Stimulated activated effector memory CD8-positive, alpha-beta T cell treated with anti-CD3 and anti-CD28 coated beads, Interleukin-12 subunit alpha, Interleukin-12 subunit beta, amount 100 ng/mL, for 72 hours (primary cell): Measurements from ENCODE around the gene SLC38A9.
A peak's percentile ranks its signal among the peaks of the same experiment; 100 is the strongest.

Experiments used
- ATAC-seq: fragments of 150-1000 bp; cut with Tn5 transposase; 2 replicates; pipeline ENCODE4 v1.10.0; 2021
- DNase-seq, 2 donors: peaks; one replicate each; pipeline ENCODE4 v3.0.0; 2021 to 2022; ENCODE audit warnings: low spot score in 2 of 2
- H3K27ac Mint-ChIP-seq: one replicate; pipeline ENCODE4 v1.8.0; 2022; ENCODE audit warnings: mild to moderate bottlenecking, mixed read lengths
- H3K36me3 Mint-ChIP-seq: one replicate; pipeline ENCODE4 v1.8.0; 2022; ENCODE audit warnings: mild to moderate bottlenecking, mixed read lengths
- H3K4me1 Mint-ChIP-seq: one replicate; pipeline ENCODE4 v1.8.0; 2022; ENCODE audit warnings: mixed read lengths
- H3K4me3 Mint-ChIP-seq: one replicate; pipeline ENCODE4 v1.8.0; 2022; ENCODE audit warnings: mild to moderate bottlenecking, mixed read lengths
- H3K9me3 Mint-ChIP-seq: one replicate; pipeline ENCODE4 v1.8.0; 2022; ENCODE audit warnings: mixed read lengths

Gene SLC38A9

GRCh38 chr5:55692106-55692417 lies 20.1 kb downstream of the SLC38A9 start:
- peaks cover 19% of the 10 kb centered on the region for H3K36me3 Mint-ChIP-seq
- ATAC-seq (no peak), DNase-seq (no peak)
- H3K4me1 Mint-ChIP-seq: no peaks in the 10 kb centered on the region
- H3K27ac Mint-ChIP-seq: no peak overlapping the region
- no peaks in the 10 kb centered on the region for H3K9me3 Mint-ChIP-seq
- no peak overlapping the region for H3K4me3 Mint-ChIP-seq

GRCh38 chr5:55691265-55692105 lies 20.6 kb downstream of the SLC38A9 start:
- Mint-ChIP-seq H3K27ac (no peak overlapping the region), H3K36me3 (peaks cover 18% of the 10 kb centered on the region), H3K4me1 (no peaks in the 10 kb centered on the region), H3K4me3 (no peak overlapping the region), H3K9me3 (no peaks in the 10 kb centered on the region)
- DNase-seq (no peak), ATAC-seq (no peak)

- Mint-ChIP-seq H3K9me3 (no peaks in the 10 kb centered on the region), H3K4me1 (no peaks in the 10 kb centered on the region), H3K27ac (no peak overlapping the region), H3K36me3 (peaks cover 12% of the 10 kb centered on the region), H3K4me3 (no peak overlapping the region)
- ATAC-seq (no peak), DNase-seq (no peak)
Observed at GRCh38 chr5:55682071-55682470, 30.1 kb downstream of the SLC38A9 start.

- H3K27ac Mint-ChIP-seq: no peak overlapping the region
- no peak overlapping the region for H3K4me3 Mint-ChIP-seq
- H3K36me3 Mint-ChIP-seq: peaks cover 8% of the 10 kb centered on the region
- no peaks in the 10 kb centered on the region for H3K4me1 Mint-ChIP-seq
- ATAC-seq: no peak
- no peak for DNase-seq
- H3K9me3 Mint-ChIP-seq: no peaks in the 10 kb centered on the region
Observed at GRCh38 chr5:55681301-55681700, 30.8 kb downstream of the SLC38A9 start.

GRCh38 chr5:55680353-55680752 lies 31.8 kb downstream of the SLC38A9 start:
- Mint-ChIP-seq H3K27ac (no peak overlapping the region), H3K9me3 (no peaks in the 10 kb centered on the region), H3K4me3 (no peak overlapping the region), H3K36me3 (peaks cover 6% of the 10 kb centered on the region), H3K4me1 (no peaks in the 10 kb centered on the region)
- ATAC-seq (no peak), DNase-seq (no peak)

- Mint-ChIP-seq H3K4me1 (no peaks in the 10 kb centered on the region), H3K9me3 (no peaks in the 10 kb centered on the region), H3K27ac (no peak overlapping the region), H3K4me3 (no peak overlapping the region), H3K36me3 (peaks cover 6% of the 10 kb centered on the region)
- no peak for DNase-seq
- ATAC-seq: no peak
Observed at GRCh38 chr5:55679556-55679955, 32.6 kb downstream of the SLC38A9 start.

- DNase-seq: no peak
- H3K36me3 Mint-ChIP-seq: peaks cover 6% of the 10 kb centered on the region
- H3K4me3 Mint-ChIP-seq: no peak overlapping the region
- no peaks in the 10 kb centered on the region for H3K9me3 Mint-ChIP-seq
- H3K27ac Mint-ChIP-seq: no peak overlapping the region
- no peak for ATAC-seq
- H3K4me1 Mint-ChIP-seq: no peaks in the 10 kb centered on the region
Observed at GRCh38 chr5:55675119-55675518, 37.0 kb downstream of the SLC38A9 start.

- DNase-seq: no peak
- no peaks in the 10 kb centered on the region for H3K4me1 Mint-ChIP-seq
- ATAC-seq: no peak
- H3K4me3 Mint-ChIP-seq: no peak overlapping the region
- no peaks in the 10 kb centered on the region for H3K9me3 Mint-ChIP-seq
- H3K36me3 Mint-ChIP-seq: peaks cover 6% of the 10 kb centered on the region
- no peak overlapping the region for H3K27ac Mint-ChIP-seq
Observed at GRCh38 chr5:55674340-55674739, 37.8 kb downstream of the SLC38A9 start.

GRCh38 chr5:55672477-55672911 lies 39.6 kb downstream of the SLC38A9 start:
- DNase-seq (no peak), ATAC-seq (no peak)
- no peak overlapping the region for H3K27ac Mint-ChIP-seq
- H3K4me1 Mint-ChIP-seq: no peaks in the 10 kb centered on the region
- H3K36me3 Mint-ChIP-seq: peaks cover 13% of the 10 kb centered on the region
- no peaks in the 10 kb centered on the region for H3K9me3 Mint-ChIP-seq
- H3K4me3 Mint-ChIP-seq: no peak overlapping the region

- no peak for DNase-seq
- H3K36me3 Mint-ChIP-seq: peaks cover 16% of the 10 kb centered on the region
- H3K27ac Mint-ChIP-seq: no peak overlapping the region
- no peak for ATAC-seq
- H3K9me3 Mint-ChIP-seq: no peaks in the 10 kb centered on the region
- H3K4me3 Mint-ChIP-seq: no peak overlapping the region
- no peaks in the 10 kb centered on the region for H3K4me1 Mint-ChIP-seq
Observed at GRCh38 chr5:55671975-55672374, 40.1 kb downstream of the SLC38A9 start.

- ATAC-seq: no peak
- Mint-ChIP-seq H3K36me3 (peaks cover 37% of the 10 kb centered on the region), H3K9me3 (no peaks in the 10 kb centered on the region), H3K4me3 (no peak overlapping the region), H3K4me1 (no peaks in the 10 kb centered on the region), H3K27ac (no peak overlapping the region)
- no peak for DNase-seq
Observed at GRCh38 chr5:55668356-55668755, 43.8 kb downstream of the SLC38A9 start.

- DNase-seq (no peak), ATAC-seq (no peak)
- Mint-ChIP-seq H3K9me3 (no peaks in the 10 kb centered on the region), H3K27ac (no peak overlapping the region), H3K4me1 (no peaks in the 10 kb centered on the region), H3K36me3 (peaks cover 42% of the 10 kb centered on the region), H3K4me3 (no peak overlapping the region)
Observed at GRCh38 chr5:55667938-55668337, 44.2 kb downstream of the SLC38A9 start.

- Mint-ChIP-seq H3K9me3 (no peaks in the 10 kb centered on the region), H3K36me3 (peaks cover 70% of the 10 kb centered on the region), H3K27ac (no peak overlapping the region), H3K4me1 (no peaks in the 10 kb centered on the region), H3K4me3 (no peak overlapping the region)
- DNase-seq (no peak), ATAC-seq (no peak)
Observed at GRCh38 chr5:55665065-55665464, 47.1 kb downstream of the SLC38A9 start.

GRCh38 chr5:55657443-55657842 lies 54.7 kb downstream of the SLC38A9 start:
- DNase-seq (no peak), ATAC-seq (no peak)
- H3K27ac Mint-ChIP-seq: no peak overlapping the region
- no peaks in the 10 kb centered on the region for H3K9me3 Mint-ChIP-seq
- no peaks in the 10 kb centered on the region for H3K4me1 Mint-ChIP-seq
- H3K4me3 Mint-ChIP-seq: no peak overlapping the region
- H3K36me3 Mint-ChIP-seq: peaks cover 44% of the 10 kb centered on the region

- no peaks in the 10 kb centered on the region for H3K9me3 Mint-ChIP-seq
- ATAC-seq (peak; percentile 93), DNase-seq (no peak)
- H3K36me3 Mint-ChIP-seq: peaks cover 56% of the 10 kb centered on the region
- peaks cover 8% of the 10 kb centered on the region for H3K4me1 Mint-ChIP-seq
- no peak overlapping the region for H3K4me3 Mint-ChIP-seq
- H3K27ac Mint-ChIP-seq: no peak overlapping the region
Observed at GRCh38 chr5:55650386-55650785, 61.7 kb downstream of the SLC38A9 start.

GRCh38 chr5:55649963-55650362 lies 62.2 kb downstream of the SLC38A9 start:
- Mint-ChIP-seq H3K4me1 (peaks cover 8% of the 10 kb centered on the region), H3K9me3 (no peaks in the 10 kb centered on the region), H3K36me3 (peaks cover 56% of the 10 kb centered on the region), H3K27ac (no peak overlapping the region), H3K4me3 (no peak overlapping the region)
- DNase-seq (no peak), ATAC-seq (no peak)
